ENCODE data around the gene TSR1.

- TF ChIP-seq CTCF (conservative IDR thresholded peaks at IDR 0.05 in 1 of 2, IDR thresholded peaks at IDR 0.05 in 1 of 2; ENCODE audit: low read depth in 1 of 2, low read length in 2 of 2) (no peak), EZH2 (IDR thresholded peaks at IDR 0.05; ENCODE audit: low read length, missing control alignments) (no peak)
Observed at GRCh38 chr17:2362416-2362815, 26.2 kb upstream of the TSR1 start.
